Measurements from ENCODE around the gene ACBD4. TPM values are rescaled to one million over a fixed set of nuclear protein-coding genes. Genes with fewer than 3 reads are reported as not detected.

Gene ACBD4
- total RNA-seq, 4 donors from 2014 or later, result 25.9 to 41.9 (median 28.2) TPM

DNA sequence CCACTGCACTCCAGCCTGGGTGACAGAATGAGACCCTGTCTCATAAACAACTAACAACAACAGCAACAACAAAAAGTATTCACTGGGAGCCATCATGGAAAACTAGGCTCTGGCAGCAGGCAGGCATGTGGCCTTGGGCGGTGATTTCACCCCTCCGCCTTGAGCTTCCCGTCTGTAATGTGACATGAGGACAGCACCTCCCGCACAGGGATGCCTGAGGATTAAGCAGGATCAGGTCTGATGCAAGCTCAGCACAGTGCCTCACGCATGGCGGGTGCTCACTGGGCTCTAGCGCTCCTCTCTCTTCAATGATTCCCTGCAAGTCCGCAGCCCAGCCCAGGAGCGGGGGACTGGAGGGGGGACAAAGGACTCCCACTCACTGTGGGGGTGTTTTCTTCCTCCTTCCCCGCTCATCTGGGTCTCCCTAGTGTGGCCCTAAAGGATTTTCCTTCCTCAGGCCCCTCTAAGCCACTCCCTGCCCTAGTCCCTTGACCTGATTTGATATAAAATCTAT is 6.0 kb upstream of the ACBD4 start:
- 74 to 85% methylated on average over 10 of the region's 10 CpGs for WGBS, 2 donors
- Histone ChIP-seq H3K9me3 (no peaks in the 10 kb centered on the region), H3K4me1 (peaks cover 0 to 69% (median 28%) of the 10 kb centered on the region in 4 donors), H3K27me3 (no peaks in the 10 kb centered on the region), H3K36me3 (no peaks in the 10 kb centered on the region), H3K27ac (peak overlapping the region in 2 of 4 donors; percentile 87 to 100), H3K4me3 (no peak overlapping the region)
- TF ChIP-seq POLR2A (IDR thresholded peaks at IDR 0.05) (no peak), EP300 (IDR thresholded peaks at IDR 0.05) (peak in 1 of 2 donors; percentile 24)
- TF ChIP-seq, protein P1, sequence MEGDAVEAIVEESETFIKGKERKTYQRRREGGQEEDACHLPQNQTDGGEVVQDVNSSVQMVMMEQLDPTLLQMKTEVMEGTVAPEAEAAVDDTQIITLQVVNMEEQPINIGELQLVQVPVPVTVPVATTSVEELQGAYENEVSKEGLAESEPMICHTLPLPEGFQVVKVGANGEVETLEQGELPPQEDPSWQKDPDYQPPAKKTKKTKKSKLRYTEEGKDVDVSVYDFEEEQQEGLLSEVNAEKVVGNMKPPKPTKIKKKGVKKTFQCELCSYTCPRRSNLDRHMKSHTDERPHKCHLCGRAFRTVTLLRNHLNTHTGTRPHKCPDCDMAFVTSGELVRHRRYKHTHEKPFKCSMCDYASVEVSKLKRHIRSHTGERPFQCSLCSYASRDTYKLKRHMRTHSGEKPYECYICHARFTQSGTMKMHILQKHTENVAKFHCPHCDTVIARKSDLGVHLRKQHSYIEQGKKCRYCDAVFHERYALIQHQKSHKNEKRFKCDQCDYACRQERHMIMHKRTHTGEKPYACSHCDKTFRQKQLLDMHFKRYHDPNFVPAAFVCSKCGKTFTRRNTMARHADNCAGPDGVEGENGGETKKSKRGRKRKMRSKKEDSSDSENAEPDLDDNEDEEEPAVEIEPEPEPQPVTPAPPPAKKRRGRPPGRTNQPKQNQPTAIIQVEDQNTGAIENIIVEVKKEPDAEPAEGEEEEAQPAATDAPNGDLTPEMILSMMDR (IDR thresholded peaks at IDR 0.05), result no peak
- DNase-seq (ENCODE audit: low spot score in 2 of 2), result no peak

DNA sequence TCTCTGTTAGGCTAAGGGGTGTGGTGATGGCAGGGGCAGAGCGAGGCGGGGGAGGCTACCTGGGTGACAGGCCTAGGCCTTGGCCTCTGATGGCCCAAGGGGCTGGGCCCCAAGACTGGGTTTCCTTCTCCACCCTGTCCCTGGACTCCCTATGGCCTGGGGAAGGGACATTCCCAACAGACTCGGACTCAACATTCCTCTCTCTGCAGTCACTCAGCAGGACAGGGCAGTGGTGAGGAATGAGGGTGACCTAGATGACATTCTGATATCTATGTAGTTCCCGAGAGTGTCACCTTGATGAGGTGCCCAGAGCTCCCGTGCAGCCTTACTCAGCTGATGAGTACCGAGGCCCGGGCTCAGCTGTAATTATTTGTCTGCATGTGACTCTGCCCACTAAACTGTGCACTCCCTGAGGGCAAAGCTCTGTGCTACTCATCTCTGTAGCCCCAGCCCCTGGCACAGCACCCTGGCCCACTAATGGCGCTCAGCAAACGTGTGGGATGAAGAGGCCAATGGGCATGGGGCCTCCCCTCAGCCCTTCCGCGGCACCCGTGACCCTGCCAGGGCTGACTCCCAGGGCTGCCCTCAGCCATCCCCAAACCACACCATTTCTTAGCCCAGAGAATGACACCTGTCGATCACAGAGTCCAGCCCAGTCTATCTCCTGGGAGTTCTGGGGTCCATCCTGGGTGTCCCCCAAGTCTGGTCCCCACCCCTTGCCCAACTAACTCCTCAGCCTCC is 5.4 kb upstream of the ACBD4 start:
- H3K36me3 ChIP-seq, result no peaks in the 10 kb centered on the region
- WGBS, 2 donors, result 63 to 72% methylated on average over 13 of the region's 13 CpGs
- peaks cover 0 to 68% (median 26%) of the 10 kb centered on the region in 4 donors for H3K4me1 ChIP-seq
- peak overlapping the region in 3 of 4 donors; percentile 20 to 100 (median 87) for H3K27ac ChIP-seq
- no peak for DNase-seq (ENCODE audit: low spot score in 2 of 2)
- no peaks in the 10 kb centered on the region for H3K27me3 ChIP-seq
- no peaks in the 10 kb centered on the region for H3K9me3 ChIP-seq
- peak overlapping the region in 1 of 4 donors; percentile 74 for H3K4me3 ChIP-seq
- TF ChIP-seq EP300 (IDR thresholded peaks at IDR 0.05) (no peak), POLR2A (IDR thresholded peaks at IDR 0.05) (no peak)
- TF ChIP-seq, protein P1 (IDR thresholded peaks at IDR 0.05), result no peak

DNA sequence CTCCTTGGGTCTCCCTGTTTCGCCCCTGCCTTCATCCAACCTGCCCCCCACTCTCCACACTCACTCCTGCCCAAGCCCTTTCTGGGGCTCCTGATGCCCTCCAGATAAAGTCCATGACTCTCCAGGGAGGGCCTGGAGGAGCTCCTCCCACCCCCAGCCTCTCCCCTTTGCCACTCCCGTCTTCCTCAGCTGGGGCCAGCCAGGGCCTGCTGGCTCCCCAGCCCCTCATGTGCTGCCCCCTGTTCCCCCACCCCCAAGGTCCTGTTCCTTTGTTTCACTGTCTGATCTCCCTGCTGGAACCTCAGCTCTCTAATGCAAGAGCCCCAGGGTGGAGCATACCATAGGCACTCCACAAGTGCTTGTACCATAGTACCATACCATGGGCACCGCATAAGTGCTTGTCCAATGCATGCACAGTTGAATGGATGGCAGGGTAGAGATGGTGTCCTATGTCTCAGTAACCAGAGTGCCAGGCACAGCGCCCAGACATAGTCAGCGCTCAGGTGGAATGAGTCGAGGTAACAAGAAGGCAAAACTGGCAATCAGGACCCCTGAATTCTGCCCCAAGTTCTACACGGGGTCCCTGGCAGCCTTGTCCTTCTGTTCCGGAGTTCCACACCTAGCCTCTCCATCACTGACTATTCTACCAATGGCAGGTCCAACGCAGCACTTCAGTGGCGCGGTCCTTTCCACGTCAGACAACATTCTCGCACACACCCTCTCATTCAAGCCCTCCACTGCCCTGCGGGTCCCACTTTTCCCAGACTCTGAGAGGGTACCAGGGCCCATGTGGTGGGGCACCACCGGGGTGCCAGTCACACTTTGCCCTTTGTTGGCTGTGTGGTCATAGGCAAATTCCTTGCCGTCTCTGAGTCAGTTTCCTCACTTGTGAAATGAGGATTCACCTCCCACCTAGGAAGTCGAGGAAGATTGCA is 4.5 kb upstream of the ACBD4 start:
- H3K27me3 ChIP-seq, result no peaks in the 10 kb centered on the region
- H3K9me3 ChIP-seq, result no peaks in the 10 kb centered on the region
- TF ChIP-seq, protein P1 (IDR thresholded peaks at IDR 0.05), result no peak
- no peak for TF ChIP-seq EP300 (IDR thresholded peaks at IDR 0.05)
- TF ChIP-seq POLR2A (IDR thresholded peaks at IDR 0.05), result no peak
- WGBS, 2 donors, result 79 to 85% methylated on average over 17 of the region's 17 CpGs
- no peak for DNase-seq (ENCODE audit: low spot score in 2 of 2)
- peaks cover 0 to 66% (median 27%) of the 10 kb centered on the region in 4 donors for H3K4me1 ChIP-seq
- peak overlapping the region; percentile 20 to 100 (median 98) for H3K27ac ChIP-seq
- peak overlapping the region; percentile 74 to 98 (median 85) for H3K4me3 ChIP-seq
- H3K36me3 ChIP-seq, result no peaks in the 10 kb centered on the region

DNA sequence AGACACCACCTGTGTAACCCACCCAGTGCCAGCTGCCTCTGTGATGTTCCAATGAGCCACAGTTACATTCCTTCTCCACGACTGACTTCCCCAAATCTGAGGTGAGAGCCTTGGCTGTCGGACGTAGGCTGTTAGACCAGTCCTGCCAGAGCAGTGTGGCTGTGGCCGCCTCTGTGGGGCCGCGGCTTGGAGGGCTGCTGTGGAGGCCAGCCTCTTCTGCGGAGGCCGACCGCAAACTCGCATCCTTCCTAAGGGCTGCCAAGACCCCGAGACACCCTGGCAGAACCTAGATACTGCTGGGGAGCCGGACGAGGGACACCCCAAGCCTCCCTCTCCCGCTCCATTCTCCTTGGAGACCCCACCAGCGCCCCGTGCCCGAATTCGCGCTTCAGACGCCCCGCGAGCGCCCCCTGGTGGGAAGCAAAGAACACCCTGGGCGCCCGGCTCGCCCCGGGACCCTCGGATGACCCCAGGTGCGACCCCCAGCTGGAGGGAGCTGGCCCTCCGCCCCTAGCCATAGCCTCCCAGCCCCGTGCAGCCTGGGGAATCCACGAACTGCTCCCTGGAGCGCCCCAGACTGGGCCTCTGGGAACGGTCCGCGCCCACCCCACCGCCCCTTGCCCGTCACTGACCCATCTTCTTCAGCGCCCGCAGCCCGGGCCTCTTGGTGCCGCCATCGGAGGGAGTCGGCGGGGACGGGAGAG is 3.7 kb upstream of the ACBD4 start:
- DNase-seq (ENCODE audit: low spot score in 2 of 2), result no peak
- Histone ChIP-seq H3K4me3 (peak overlapping the region; percentile 74 to 98 (median 85)), H3K9me3 (no peaks in the 10 kb centered on the region), H3K27ac (peak overlapping the region; percentile 95 to 100 (median 99)), H3K4me1 (peaks cover 0 to 69% (median 33%) of the 10 kb centered on the region in 4 donors), H3K36me3 (no peaks in the 10 kb centered on the region), H3K27me3 (no peaks in the 10 kb centered on the region)
- WGBS, 2 donors, result 2 to 3% methylated on average over 9 to 33 of the region's 46 CpGs
- TF ChIP-seq, protein P1 (IDR thresholded peaks at IDR 0.05), result peak; percentile 83 to 98 (median 95)
- TF ChIP-seq EP300 (IDR thresholded peaks at IDR 0.05), result no peak

Measured in tibial nerve (tissue), 4 donors.